ENCODE results near the gene STXBP5L.

- TF ChIP-seq POLR2A (IDR thresholded peaks at IDR 0.05; ENCODE audit: low read length) (no peak), GATA1 (IDR thresholded peaks at IDR 0.05; ENCODE audit: low read depth, low read length) (no peak)
Measured at GRCh38 chr3:121223116-121223515, 315.1 kb downstream of the STXBP5L start.
